ENCODE results near the gene LGI4.

- TF ChIP-seq, protein P1, sequence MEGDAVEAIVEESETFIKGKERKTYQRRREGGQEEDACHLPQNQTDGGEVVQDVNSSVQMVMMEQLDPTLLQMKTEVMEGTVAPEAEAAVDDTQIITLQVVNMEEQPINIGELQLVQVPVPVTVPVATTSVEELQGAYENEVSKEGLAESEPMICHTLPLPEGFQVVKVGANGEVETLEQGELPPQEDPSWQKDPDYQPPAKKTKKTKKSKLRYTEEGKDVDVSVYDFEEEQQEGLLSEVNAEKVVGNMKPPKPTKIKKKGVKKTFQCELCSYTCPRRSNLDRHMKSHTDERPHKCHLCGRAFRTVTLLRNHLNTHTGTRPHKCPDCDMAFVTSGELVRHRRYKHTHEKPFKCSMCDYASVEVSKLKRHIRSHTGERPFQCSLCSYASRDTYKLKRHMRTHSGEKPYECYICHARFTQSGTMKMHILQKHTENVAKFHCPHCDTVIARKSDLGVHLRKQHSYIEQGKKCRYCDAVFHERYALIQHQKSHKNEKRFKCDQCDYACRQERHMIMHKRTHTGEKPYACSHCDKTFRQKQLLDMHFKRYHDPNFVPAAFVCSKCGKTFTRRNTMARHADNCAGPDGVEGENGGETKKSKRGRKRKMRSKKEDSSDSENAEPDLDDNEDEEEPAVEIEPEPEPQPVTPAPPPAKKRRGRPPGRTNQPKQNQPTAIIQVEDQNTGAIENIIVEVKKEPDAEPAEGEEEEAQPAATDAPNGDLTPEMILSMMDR (IDR thresholded peaks at IDR 0.05; ENCODE audit: low read depth, low read length, poor library complexity, severe bottlenecking), result no peak
- TF ChIP-seq EZH2phosphoT487 (IDR thresholded peaks at IDR 0.05; ENCODE audit: borderline replicate concordance, low read length), result no peak
Measured at GRCh38 chr19:35179830-35180229, 45.0 kb upstream of the LGI4 start.

Data from DOHH2 (cell line).